GM19043 (cell line): ENCODE results near the gene C1QTNF3.
"Not testable (repeated sequence)": the region's sequence is repeated elsewhere in the genome, so short reads cannot be mapped to it uniquely, and the experiment has no call there.

Experiments
- ATAC-seq: cut with Tn5 transposase; IDR thresholded peaks from one replicate; pipeline ENCODE4 v1.9.1; 2021; ENCODE audit warnings: low read depth; ENCODE audit not compliant: unreplicated experiment

Gene C1QTNF3, protein sequence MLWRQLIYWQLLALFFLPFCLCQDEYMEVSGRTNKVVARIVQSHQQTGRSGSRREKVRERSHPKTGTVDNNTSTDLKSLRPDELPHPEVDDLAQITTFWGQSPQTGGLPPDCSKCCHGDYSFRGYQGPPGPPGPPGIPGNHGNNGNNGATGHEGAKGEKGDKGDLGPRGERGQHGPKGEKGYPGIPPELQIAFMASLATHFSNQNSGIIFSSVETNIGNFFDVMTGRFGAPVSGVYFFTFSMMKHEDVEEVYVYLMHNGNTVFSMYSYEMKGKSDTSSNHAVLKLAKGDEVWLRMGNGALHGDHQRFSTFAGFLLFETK

GRCh38 chr5:34043099-34043876 is at the start of gene C1QTNF3:
Gene C1QTNF3, minus strand, starts transcription at chr5:34043213. Its CDS starts 88 bp downstream, at chr5:34043125.
- no peak for ATAC-seq

GRCh38 chr5:34091039-34091438 is 48.0 kb upstream of the C1QTNF3 start:
- ATAC-seq = not testable (repeated sequence)

DNA sequence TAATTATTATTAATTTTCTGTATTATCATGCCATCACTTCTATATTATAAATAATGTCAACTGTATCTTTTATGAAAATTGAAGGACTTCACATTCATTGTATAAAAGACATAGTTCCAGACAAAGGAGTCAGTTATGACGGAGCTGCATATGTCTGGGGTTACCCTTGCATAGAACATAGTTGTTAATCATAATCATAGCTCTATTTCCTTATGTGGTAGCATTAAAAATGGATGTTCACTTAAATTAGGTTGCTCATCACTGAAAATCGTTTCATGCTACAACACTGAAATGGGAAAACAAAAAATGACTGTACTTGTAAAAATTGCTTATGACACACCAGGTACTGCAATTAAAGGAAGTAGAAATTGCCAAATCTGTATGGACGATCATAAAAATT is 46.8 kb upstream of the C1QTNF3 start:
- ATAC-seq = not testable (repeated sequence)

DNA sequence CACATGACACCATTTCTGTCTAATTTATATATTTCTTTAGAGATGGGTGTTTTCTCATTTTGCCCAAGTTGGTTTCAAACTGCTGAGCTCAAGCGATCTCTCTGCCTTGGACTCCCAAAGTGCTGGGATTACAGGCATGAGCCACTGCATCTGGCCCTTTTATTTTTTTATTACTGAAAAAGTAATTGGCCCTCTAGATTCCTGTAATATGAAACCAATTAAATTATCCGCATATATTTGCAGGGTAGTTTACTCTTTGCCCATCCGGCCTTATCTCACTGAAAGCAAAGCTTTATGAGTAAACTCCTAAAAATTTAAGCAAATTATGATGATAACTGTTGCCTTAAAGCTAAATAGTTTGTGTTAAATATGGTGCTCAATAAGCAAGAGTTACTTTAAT is 44.7 kb upstream of the C1QTNF3 start:
- not testable (repeated sequence) for ATAC-seq

GRCh38 chr5:34083898-34084297 is 40.9 kb upstream of the C1QTNF3 start:
- ATAC-seq = not testable (repeated sequence)

GRCh38 chr5:34079505-34079904 is 36.5 kb upstream of the C1QTNF3 start:
- not testable (repeated sequence) for ATAC-seq

DNA sequence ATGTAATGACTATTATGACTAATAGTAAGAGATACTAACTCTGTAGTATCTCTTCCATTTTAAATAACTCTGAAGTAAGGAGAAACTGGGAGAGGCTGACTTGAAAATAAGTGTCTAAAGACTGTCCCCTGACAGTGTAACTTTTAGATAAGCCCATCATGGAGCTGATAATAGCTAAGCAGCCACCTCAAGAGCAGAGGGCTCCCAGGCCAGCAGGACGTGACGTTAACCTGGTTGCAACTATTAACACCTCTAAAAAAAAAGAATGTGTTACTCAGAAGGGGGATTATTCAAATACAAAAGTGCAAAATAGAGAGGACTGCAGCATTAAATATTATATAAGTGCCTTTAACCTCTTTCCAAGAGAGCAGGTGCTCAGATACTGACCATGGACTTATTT is 34.6 kb upstream of the C1QTNF3 start:
- not testable (repeated sequence) for ATAC-seq

GRCh38 chr5:34076719-34077364 is 33.8 kb upstream of the C1QTNF3 start:
- ATAC-seq = not testable (repeated sequence)

DNA sequence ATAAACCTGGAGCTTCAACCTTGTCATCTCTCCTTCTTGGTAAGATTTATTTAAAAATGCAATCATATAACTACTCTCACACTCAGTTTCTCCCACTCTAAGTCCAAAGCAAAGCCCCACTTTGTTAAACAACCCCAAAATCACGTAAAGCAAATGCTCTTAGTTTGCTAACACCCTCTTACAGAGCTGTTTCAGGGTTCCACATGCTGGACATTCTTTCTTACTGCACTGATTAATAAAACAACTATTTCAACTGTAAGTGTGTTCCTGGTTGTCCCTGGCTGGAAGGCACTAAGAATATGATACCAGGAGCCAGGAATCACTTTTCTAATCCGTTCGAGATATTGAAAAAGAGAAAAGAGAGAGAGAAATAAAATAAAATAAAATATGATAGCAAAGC is 31.5 kb upstream of the C1QTNF3 start:
- ATAC-seq = not testable (repeated sequence)

- ATAC-seq = not testable (repeated sequence)
Measured at GRCh38 chr5:34074071-34074470, 31.1 kb upstream of the C1QTNF3 start.

- ATAC-seq = not testable (repeated sequence)
Measured at GRCh38 chr5:34070626-34071025, 27.6 kb upstream of the C1QTNF3 start.

GRCh38 chr5:34064656-34065055 is 21.6 kb upstream of the C1QTNF3 start:
- ATAC-seq = no peak

GRCh38 chr5:34062419-34062818 is 19.4 kb upstream of the C1QTNF3 start:
- no peak for ATAC-seq

DNA sequence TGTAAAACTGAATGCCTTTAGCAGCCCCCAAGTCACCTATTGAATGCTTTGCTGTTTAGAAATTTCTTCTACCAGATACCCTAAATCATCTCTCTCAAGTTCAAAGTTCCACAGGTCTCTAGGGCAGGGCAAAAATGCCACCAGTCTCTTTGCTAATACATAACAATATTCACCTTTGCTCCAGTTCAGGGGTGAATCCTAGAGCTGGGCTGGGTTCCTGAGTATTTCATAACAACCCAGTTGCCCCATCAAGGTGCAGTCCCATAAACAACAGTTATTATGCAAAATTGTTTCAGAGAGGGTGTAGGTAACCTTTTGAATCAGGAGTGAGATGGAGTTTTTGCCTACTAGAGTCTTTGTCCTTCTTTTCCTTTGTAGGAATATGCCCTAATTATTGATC is 19.0 kb upstream of the C1QTNF3 start:
- no peak for ATAC-seq

DNA sequence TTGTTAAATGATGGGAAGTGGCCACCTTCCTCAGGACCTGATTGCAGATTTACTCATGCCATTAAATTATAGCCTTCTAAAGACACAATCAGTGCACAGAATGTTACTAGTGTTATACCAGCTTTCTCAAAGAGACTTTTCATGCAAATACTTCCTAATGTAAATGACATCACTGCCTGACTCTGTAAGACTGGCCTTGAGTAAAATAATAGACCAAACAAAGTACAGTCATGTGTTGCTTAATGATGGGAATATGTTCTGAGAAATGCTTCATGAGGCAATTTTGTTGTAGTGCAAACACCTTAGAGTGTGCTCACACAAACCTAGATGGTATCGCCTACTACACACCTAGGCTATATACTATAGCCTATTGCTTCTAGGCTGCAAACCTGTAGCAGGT is 17.0 kb upstream of the C1QTNF3 start:
- no peak for ATAC-seq

DNA sequence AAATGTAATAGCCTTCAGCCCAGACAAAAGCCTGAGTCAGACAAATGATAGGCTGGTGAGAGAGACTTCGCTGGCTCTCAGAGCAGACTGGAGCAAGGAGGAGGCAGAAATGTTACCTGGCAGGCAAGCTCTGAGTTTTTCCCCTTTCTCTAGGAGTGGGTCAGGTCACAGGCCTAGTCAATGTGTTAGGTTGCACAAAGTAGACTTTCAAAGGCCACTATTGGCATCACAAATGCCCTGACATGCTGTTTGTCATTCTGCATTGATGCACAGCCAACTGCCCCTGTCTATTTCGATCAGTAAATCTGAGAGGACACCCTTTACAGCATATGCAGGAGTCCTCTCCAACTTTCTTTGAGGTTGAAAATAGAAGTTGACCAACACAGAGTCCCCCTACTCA is 15.5 kb upstream of the C1QTNF3 start:
- ATAC-seq = no peak

DNA sequence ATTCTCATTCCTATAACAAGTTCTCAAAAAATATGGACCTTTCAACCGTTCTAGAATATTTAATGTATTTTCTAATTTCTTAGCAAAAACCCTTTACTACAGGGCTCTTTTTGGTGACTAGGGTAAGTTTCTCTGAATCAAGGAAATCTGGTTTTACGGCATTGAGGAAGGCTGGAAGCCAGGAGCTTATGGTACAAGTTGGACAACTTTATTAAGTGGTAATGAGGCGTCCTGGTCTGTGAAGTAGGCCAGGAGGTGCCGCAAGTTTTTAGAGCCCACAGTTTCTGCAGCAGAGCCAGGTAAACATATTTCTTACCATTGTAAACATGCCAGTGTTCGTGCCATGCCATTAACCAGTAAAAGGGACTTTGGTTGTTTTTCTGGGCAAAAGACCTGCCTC is 14.6 kb upstream of the C1QTNF3 start:
- ATAC-seq = no peak

- no peak for ATAC-seq
Measured at GRCh38 chr5:34057118-34057517, 14.1 kb upstream of the C1QTNF3 start.

- no peak for ATAC-seq
Measured at GRCh38 chr5:34055667-34056066, 12.7 kb upstream of the C1QTNF3 start.

- ATAC-seq = no peak
Measured at GRCh38 chr5:34054400-34054729, 11.4 kb upstream of the C1QTNF3 start.

DNA sequence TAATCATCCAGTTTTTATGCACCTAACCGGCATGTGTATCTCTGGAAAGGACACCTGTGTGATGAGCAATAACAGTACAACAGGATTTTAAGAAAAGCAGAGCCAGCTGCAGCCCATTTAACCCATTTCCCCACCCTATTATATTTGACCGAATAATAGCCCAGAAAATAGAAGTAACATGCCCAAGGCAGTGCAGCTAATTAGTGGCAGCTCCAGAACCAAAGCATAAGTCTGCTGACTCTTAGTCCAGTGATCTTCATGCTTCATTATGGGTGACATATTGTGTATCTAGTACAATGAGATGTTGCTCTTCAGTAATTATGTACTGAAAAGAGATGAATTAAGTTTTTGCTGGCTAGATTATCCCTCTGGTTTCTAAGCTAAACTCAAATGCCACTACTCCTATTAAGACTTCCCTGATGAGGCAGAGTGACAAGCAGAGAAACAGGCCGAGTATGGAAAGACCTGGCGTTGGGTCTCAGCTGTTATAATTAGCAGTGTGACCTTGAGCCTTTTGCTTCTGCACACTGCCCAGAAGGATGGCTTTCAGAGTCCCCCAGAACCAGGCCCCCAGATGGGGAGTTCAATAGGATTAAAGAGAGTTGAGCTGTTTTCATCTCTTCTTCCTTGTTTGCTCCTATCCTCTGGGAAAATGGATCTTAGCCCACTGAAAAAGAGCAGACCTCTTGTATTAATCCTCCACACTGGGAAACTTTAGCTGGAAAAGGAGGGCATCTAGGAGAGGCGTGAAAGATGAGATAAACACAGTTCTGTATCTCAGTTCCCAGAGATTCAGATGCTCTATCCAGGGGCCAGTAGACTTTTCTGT is 10.8 kb upstream of the C1QTNF3 start:
- no peak for ATAC-seq
